ENCODE measurements around the gene ASB7. TPM values are rescaled to one million over a fixed set of nuclear protein-coding genes. Genes with fewer than 3 reads are reported as not detected.
"Not testable (repeated sequence)": the region's sequence is repeated elsewhere in the genome, so short reads cannot be mapped to it uniquely, and the experiment has no call there.

Gene ASB7
- polyA plus RNA-seq, 2 donors, result 1.9 to 3.5 TPM

DNA sequence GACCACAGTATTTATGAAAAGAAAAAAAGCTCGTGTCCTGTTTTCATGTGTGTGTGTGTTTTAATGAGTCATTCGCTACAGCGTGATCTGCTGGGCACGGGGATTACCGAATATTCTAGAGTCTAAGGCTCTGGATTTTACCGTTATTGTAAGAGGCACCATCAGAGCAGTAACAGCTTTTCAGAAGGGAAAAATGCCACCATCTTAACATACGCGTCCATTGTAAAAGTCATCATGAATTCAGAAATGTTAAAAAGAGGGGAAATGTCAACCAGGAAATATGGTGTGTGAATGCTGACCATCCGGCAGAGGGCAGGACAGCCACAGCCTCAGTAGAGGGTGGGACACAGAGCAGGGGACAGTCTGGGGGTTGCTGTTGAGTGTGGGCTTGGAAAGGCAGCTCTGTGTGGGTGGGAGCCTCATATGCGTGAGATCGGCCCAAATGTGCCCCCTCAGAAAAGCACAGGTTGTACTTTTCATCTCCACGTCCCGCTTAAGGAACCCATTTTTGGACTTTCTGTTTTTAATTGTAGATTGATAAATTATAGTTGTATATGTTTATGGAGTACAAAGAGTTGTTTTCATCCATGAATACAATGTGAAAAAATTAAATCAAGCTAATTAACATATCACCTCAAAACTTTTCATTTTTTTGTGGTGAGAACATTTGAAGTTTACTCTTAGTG is 69.6 kb downstream of the ASB7 start:
- peaks cover 0 to 2% of the 10 kb centered on the region in 2 donors for H3K4me1 ChIP-seq (ENCODE audit: control insufficient read depth in 2 of 2, insufficient read depth in 2 of 2, low read length in 1 of 2)
- H3K36me3 ChIP-seq (ENCODE audit: control insufficient read depth in 2 of 2, insufficient read depth in 2 of 2, low read length in 1 of 2), result no peaks in the 10 kb centered on the region
- 63 to 64% methylated on average over 13 of the region's 13 CpGs for WGBS, 2 donors
- H3K9me3 ChIP-seq (ENCODE audit: control insufficient read depth in 2 of 2, insufficient read depth in 1 of 2, low read depth in 1 of 2, low read length in 1 of 2), result no peaks in the 10 kb centered on the region
- H3K27me3 ChIP-seq (ENCODE audit: control insufficient read depth in 1 of 2, insufficient read depth in 2 of 2, low read length in 2 of 2), result no peaks in the 10 kb centered on the region
- no peak overlapping the region for H3K27ac ChIP-seq (ENCODE audit: low read depth in 2 of 2, low read length in 1 of 2)
- no peak overlapping the region for H3K4me3 ChIP-seq (ENCODE audit: low read depth in 1 of 2, low read length in 2 of 2)

- WGBS, 2 donors, result 81 to 83% methylated on average over 5 of the region's 5 CpGs
- H3K27ac ChIP-seq (ENCODE audit: low read depth in 2 of 2, low read length in 1 of 2), result no peak overlapping the region
- H3K36me3 ChIP-seq (ENCODE audit: control insufficient read depth in 2 of 2, insufficient read depth in 2 of 2, low read length in 1 of 2), result no peaks in the 10 kb centered on the region
- H3K4me3 ChIP-seq (ENCODE audit: low read depth in 1 of 2, low read length in 2 of 2), result no peak overlapping the region
- H3K27me3 ChIP-seq (ENCODE audit: control insufficient read depth in 1 of 2, insufficient read depth in 2 of 2, low read length in 2 of 2), result no peaks in the 10 kb centered on the region
- H3K4me1 ChIP-seq (ENCODE audit: control insufficient read depth in 2 of 2, insufficient read depth in 2 of 2, low read length in 1 of 2), result peaks cover 0 to 2% of the 10 kb centered on the region in 2 donors
- no peaks in the 10 kb centered on the region for H3K9me3 ChIP-seq (ENCODE audit: control insufficient read depth in 2 of 2, insufficient read depth in 1 of 2, low read depth in 1 of 2, low read length in 1 of 2)
These were observed 70.6 kb downstream of the ASB7 start for GRCh38 chr15:100672959-100673358.

DNA sequence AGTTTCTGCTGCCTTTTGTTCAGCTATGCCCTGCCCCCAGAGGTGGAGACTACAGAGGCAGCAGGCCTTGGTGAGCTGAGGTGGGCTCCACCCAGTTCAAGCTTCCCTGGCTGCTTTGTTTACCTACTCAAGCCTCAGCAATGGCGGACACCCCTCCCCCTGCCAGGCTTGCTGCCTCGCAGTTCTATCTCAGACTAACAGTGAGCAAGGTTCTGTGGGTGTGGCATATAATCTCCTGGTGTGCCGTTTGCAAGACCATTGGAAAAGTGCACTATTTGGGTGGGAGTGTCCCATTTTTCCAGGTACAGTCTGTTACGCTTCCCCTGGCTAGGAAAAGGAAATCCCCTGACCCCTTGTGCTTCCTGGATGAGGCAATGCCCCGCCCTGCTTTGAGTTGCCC is 76.8 kb downstream of the ASB7 start:
- 89 to 94% methylated on average over 5 of the region's 5 CpGs for WGBS, 2 donors
- H3K4me1 ChIP-seq (ENCODE audit: control insufficient read depth in 2 of 2, insufficient read depth in 2 of 2, low read length in 1 of 2); H3K36me3 ChIP-seq (ENCODE audit: control insufficient read depth in 2 of 2, insufficient read depth in 2 of 2, low read length in 1 of 2); H3K27me3 ChIP-seq (ENCODE audit: control insufficient read depth in 1 of 2, insufficient read depth in 2 of 2, low read length in 2 of 2); H3K9me3 ChIP-seq (ENCODE audit: control insufficient read depth in 2 of 2, insufficient read depth in 1 of 2, low read depth in 1 of 2, low read length in 1 of 2); H3K4me3 ChIP-seq (ENCODE audit: low read depth in 1 of 2, low read length in 2 of 2); H3K27ac ChIP-seq (ENCODE audit: low read depth in 2 of 2, low read length in 1 of 2): not testable (repeated sequence)

GRCh38 chr15:100680726-100681125 is 78.3 kb downstream of the ASB7 start:
- Histone ChIP-seq H3K36me3 (ENCODE audit: control insufficient read depth in 2 of 2, insufficient read depth in 2 of 2, low read length in 1 of 2) (no peaks in the 10 kb centered on the region), H3K4me1 (ENCODE audit: control insufficient read depth in 2 of 2, insufficient read depth in 2 of 2, low read length in 1 of 2) (peaks cover 0 to 2% of the 10 kb centered on the region in 2 donors), H3K27me3 (ENCODE audit: control insufficient read depth in 1 of 2, insufficient read depth in 2 of 2, low read length in 2 of 2) (no peaks in the 10 kb centered on the region), H3K9me3 (ENCODE audit: control insufficient read depth in 2 of 2, insufficient read depth in 1 of 2, low read depth in 1 of 2, low read length in 1 of 2) (no peaks in the 10 kb centered on the region), H3K4me3 (ENCODE audit: low read depth in 1 of 2, low read length in 2 of 2) (no peak overlapping the region), H3K27ac (ENCODE audit: low read depth in 2 of 2, low read length in 1 of 2) (no peak overlapping the region)
- WGBS, 2 donors, result 76 to 83% methylated on average over 6 of the region's 6 CpGs

DNA sequence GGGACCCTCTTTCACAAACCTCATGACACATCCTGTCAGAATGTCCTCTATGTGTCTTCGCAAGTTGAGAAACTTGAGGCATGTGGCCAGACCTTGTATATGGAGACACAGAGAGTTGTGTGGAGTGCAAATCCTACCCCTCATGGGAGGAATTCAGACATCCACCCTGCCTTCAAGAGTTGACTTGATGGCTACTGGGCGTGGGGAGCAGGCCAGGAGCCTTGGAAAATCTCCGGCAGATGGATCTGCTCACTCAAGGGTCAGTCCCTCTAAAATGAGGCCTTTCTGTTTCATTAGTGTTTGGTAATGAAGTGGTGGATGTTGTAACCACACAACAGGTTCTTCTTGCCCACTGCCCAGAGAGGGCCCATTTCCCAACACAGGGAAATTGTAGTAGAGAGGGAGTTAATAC is 79.0 kb downstream of the ASB7 start:
- Histone ChIP-seq H3K27ac (ENCODE audit: low read depth in 2 of 2, low read length in 1 of 2) (no peak overlapping the region), H3K27me3 (ENCODE audit: control insufficient read depth in 1 of 2, insufficient read depth in 2 of 2, low read length in 2 of 2) (no peaks in the 10 kb centered on the region), H3K4me1 (ENCODE audit: control insufficient read depth in 2 of 2, insufficient read depth in 2 of 2, low read length in 1 of 2) (peaks cover 0 to 2% of the 10 kb centered on the region in 2 donors), H3K4me3 (ENCODE audit: low read depth in 1 of 2, low read length in 2 of 2) (no peak overlapping the region), H3K36me3 (ENCODE audit: control insufficient read depth in 2 of 2, insufficient read depth in 2 of 2, low read length in 1 of 2) (no peaks in the 10 kb centered on the region), H3K9me3 (ENCODE audit: control insufficient read depth in 2 of 2, insufficient read depth in 1 of 2, low read depth in 1 of 2, low read length in 1 of 2) (no peaks in the 10 kb centered on the region)
- 90 to 93% methylated on average over 3 of the region's 3 CpGs for WGBS, 2 donors

- Histone ChIP-seq H3K4me3 (ENCODE audit: low read depth in 1 of 2, low read length in 2 of 2) (no peak overlapping the region), H3K9me3 (ENCODE audit: control insufficient read depth in 2 of 2, insufficient read depth in 1 of 2, low read depth in 1 of 2, low read length in 1 of 2) (no peaks in the 10 kb centered on the region), H3K4me1 (ENCODE audit: control insufficient read depth in 2 of 2, insufficient read depth in 2 of 2, low read length in 1 of 2) (peaks cover 0 to 2% of the 10 kb centered on the region in 2 donors), H3K27ac (ENCODE audit: low read depth in 2 of 2, low read length in 1 of 2) (no peak overlapping the region), H3K27me3 (ENCODE audit: control insufficient read depth in 1 of 2, insufficient read depth in 2 of 2, low read length in 2 of 2) (no peaks in the 10 kb centered on the region), H3K36me3 (ENCODE audit: control insufficient read depth in 2 of 2, insufficient read depth in 2 of 2, low read length in 1 of 2) (no peaks in the 10 kb centered on the region)
- 61 to 68% methylated on average over 4 of the region's 4 CpGs for WGBS, 2 donors
These were observed 80.1 kb downstream of the ASB7 start for GRCh38 chr15:100682468-100682867.

DNA sequence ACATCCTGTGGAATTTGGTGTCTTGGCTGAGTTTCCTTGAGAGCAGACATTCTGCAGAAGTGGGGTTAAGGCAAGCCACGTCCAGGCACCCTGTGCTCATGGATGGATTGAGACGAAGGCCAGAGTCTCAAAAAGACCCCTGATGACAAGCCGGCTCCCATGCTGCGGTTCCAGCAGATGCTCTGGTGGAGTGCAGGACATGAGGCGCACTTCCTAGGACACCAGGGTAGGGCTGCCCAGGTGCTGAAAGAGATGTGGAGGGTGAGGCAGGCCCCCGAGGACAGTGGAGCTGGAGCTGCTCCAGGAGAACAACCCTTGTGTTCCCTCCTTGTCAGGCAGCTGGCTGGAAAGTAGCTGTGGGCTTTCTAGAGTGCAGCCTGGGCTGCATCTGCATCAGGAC is 81.0 kb downstream of the ASB7 start:
- WGBS, 2 donors, result 75 to 82% methylated on average over 6 of the region's 6 CpGs
- H3K4me1 ChIP-seq (ENCODE audit: control insufficient read depth in 2 of 2, insufficient read depth in 2 of 2, low read length in 1 of 2), result peaks cover 0 to 2% of the 10 kb centered on the region in 2 donors
- H3K4me3 ChIP-seq (ENCODE audit: low read depth in 1 of 2, low read length in 2 of 2), result no peak overlapping the region

GRCh38 chr15:100684591-100684990 is 82.2 kb downstream of the ASB7 start:
- H3K36me3 ChIP-seq (ENCODE audit: control insufficient read depth in 2 of 2, insufficient read depth in 2 of 2, low read length in 1 of 2), result no peaks in the 10 kb centered on the region
- no peak overlapping the region for H3K27ac ChIP-seq (ENCODE audit: low read depth in 2 of 2, low read length in 1 of 2)
- no peaks in the 10 kb centered on the region for H3K9me3 ChIP-seq (ENCODE audit: control insufficient read depth in 2 of 2, insufficient read depth in 1 of 2, low read depth in 1 of 2, low read length in 1 of 2)
- 95 to 96% methylated on average over 6 of the region's 6 CpGs for WGBS, 2 donors
- H3K4me1 ChIP-seq (ENCODE audit: control insufficient read depth in 2 of 2, insufficient read depth in 2 of 2, low read length in 1 of 2), result peaks cover 0 to 2% of the 10 kb centered on the region in 2 donors
- H3K27me3 ChIP-seq (ENCODE audit: control insufficient read depth in 1 of 2, insufficient read depth in 2 of 2, low read length in 2 of 2), result no peaks in the 10 kb centered on the region
- no peak overlapping the region for H3K4me3 ChIP-seq (ENCODE audit: low read depth in 1 of 2, low read length in 2 of 2)

More for the DNA sequence above, 81.0 kb downstream of the ASB7 start:
- no peaks in the 10 kb centered on the region for H3K36me3 ChIP-seq (ENCODE audit: control insufficient read depth in 2 of 2, insufficient read depth in 2 of 2, low read length in 1 of 2)
- H3K27me3 ChIP-seq (ENCODE audit: control insufficient read depth in 1 of 2, insufficient read depth in 2 of 2, low read length in 2 of 2), result no peaks in the 10 kb centered on the region
- H3K9me3 ChIP-seq (ENCODE audit: control insufficient read depth in 2 of 2, insufficient read depth in 1 of 2, low read depth in 1 of 2, low read length in 1 of 2), result no peaks in the 10 kb centered on the region
- H3K27ac ChIP-seq (ENCODE audit: low read depth in 2 of 2, low read length in 1 of 2), result no peak overlapping the region

GRCh38 chr15:100686021-100686724 is 83.8 kb downstream of the ASB7 start:
- H3K4me3 ChIP-seq (ENCODE audit: low read depth in 1 of 2, low read length in 2 of 2), result no peak overlapping the region
- no peaks in the 10 kb centered on the region for H3K27me3 ChIP-seq (ENCODE audit: control insufficient read depth in 1 of 2, insufficient read depth in 2 of 2, low read length in 2 of 2)
- H3K9me3 ChIP-seq (ENCODE audit: control insufficient read depth in 2 of 2, insufficient read depth in 1 of 2, low read depth in 1 of 2, low read length in 1 of 2), result no peaks in the 10 kb centered on the region
- no peaks in the 10 kb centered on the region for H3K36me3 ChIP-seq (ENCODE audit: control insufficient read depth in 2 of 2, insufficient read depth in 2 of 2, low read length in 1 of 2)
- WGBS, 2 donors, result 77 to 81% methylated on average over 23 of the region's 23 CpGs
- no peaks in the 10 kb centered on the region for H3K4me1 ChIP-seq (ENCODE audit: control insufficient read depth in 2 of 2, insufficient read depth in 2 of 2, low read length in 1 of 2)
- H3K27ac ChIP-seq (ENCODE audit: low read depth in 2 of 2, low read length in 1 of 2), result peak overlapping the region; percentile 47 to 70
